A549 treated with Hydrocortisone at 1 μM for 4 hours (cell line): ENCODE measurements around the gene PIK3R4. TPM values are rescaled to one million over a fixed set of nuclear protein-coding genes. Genes with fewer than 3 reads are reported as not detected.

Source experiments
- total RNA-seq: library from RNA; stranded (reverse); fragments of 200-300 nt; extraction: Qiagen RNA extraction; gene quantifications from 5 replicates; pipeline ENCODE4 v1.2.3, GENCODE V29; 2022

Gene PIK3R4
- 13.5 to 18.8 TPM (median 16.3 TPM) in 5 replicates for total RNA-seq

GRCh38 chr3:130746246-130747039, at the start of gene PIK3R4:
Gene PIK3R4 (minus strand): TSS chr3:130746829. CDS start chr3:130745218, 1,611 bp downstream.

Other genes with a start within 250 kb of the PIK3R4 start
- not detected in 5 replicates for gene COL6A6, start 229.7 kb downstream of the PIK3R4 start, total RNA-seq
- 31.4 to 37.0 TPM (median 33.2 TPM) in 5 replicates for gene ATP2C1, start 147.3 kb upstream of the PIK3R4 start, total RNA-seq